A549 (cell line): ENCODE data around the gene RAB1B. TPM values are rescaled to one million over a fixed set of nuclear protein-coding genes. Genes with fewer than 3 reads are reported as not detected.

ENCODE experiments used
- ATAC-seq, 2 experiments: fragments of 200-7000 bp in 1 of 2; fragments of >200 bp in 1 of 2; cut with Nextera tagmentation in 1 of 2; cut with Tn5 transposase in 1 of 2; 3 replicates each; pipeline versions ENCODE4 v1.8.0 to v1.9.1; 2018 to 2020; ENCODE audit warnings: mild to moderate bottlenecking in 1 of 2, moderate library complexity in 1 of 2
- CTCF ChIA-PET: fragments of 300-600 bp; sonication (Branson Sonifier 250); formaldehyde crosslinking; extraction: SDS; loops from one replicate; lab custom pipeline; 2021; ENCODE audit warnings: antibody characterized with exemption, inconsistent platforms; lab: Yijun Ruan, JAX
- POLR2A ChIA-PET: fragments of 350-600 bp; formaldehyde crosslinking; extraction: SDS; loops from one replicate; lab custom pipeline; 2021; ENCODE audit warnings: antibody characterized with exemption, inconsistent platforms; lab: Yijun Ruan, JAX
- DNase-seq, 2 experiments: peaks; one replicate each; pipeline versions ENCODE4 v3.0.0 to v3.0.0-alpha.2; 2011 to 2016; ENCODE audit warnings: low read depth in 1 of 2, low spot score in 1 of 2
- FAIRE-seq: peaks from 2 replicates; lab custom pipeline; 2011; peaks lifted over from hg19 to GRCh38; lab: Jason Lieb, UNC
- H3K27ac ChIP-seq, 2 experiments: fragments of >200 bp; sonication (Bioruptor Twin); formaldehyde crosslinking; 3 replicates each; pipeline ENCODE4 v1.5.1; 2016 to 2017
- H3K4me1 ChIP-seq: fragments of >200 bp; sonication (Bioruptor Twin); formaldehyde crosslinking; 3 replicates; pipeline ENCODE4 v1.6.1; 2016
- H3K4me2 ChIP-seq: fragments of >200 bp; sonication (Bioruptor Twin); formaldehyde crosslinking; 3 replicates; pipeline ENCODE4 v1.6.1; 2016
- H3K4me3 ChIP-seq: fragments of >200 bp; sonication (Bioruptor Twin); formaldehyde crosslinking; 3 replicates; pipeline ENCODE4 v1.5.1; 2016
- H3K9me3 ChIP-seq: fragments of >200 bp; sonication (Bioruptor Twin); formaldehyde crosslinking; 3 replicates; pipeline ENCODE4 v1.6.1; 2016
- CHD2 ChIP-seq: fragments of 150-350 bp; IDR thresholded peaks from 2 replicates; pipeline ENCODE4 v1.6.1; 2014; ENCODE audit warnings: low read length; ENCODE audit not compliant: partially characterized antibody
- CHD4 ChIP-seq: fragments of 200-600 bp; sonication (generic); IDR thresholded peaks from 2 replicates; pipeline ENCODE4 v1.6.1; 2016; ENCODE audit warnings: antibody characterized with exemption, mild to moderate bottlenecking, borderline replicate concordance
- CTCF ChIP-seq: fragments of >200 bp; sonication (Bioruptor Twin); formaldehyde crosslinking; IDR thresholded peaks from 3 replicates; pipeline ENCODE4 v1.5.1; 2016
- FOXS1 ChIP-seq: fragments of 250-450 bp; sonication (Bioruptor Pico); IDR thresholded peaks from 2 replicates; pipeline ENCODE4 v1.5.0; 2020; ENCODE audit warnings: mild to moderate bottlenecking, moderate library complexity
- JUN ChIP-seq, 2 experiments: fragments of >200 bp; sonication (Bioruptor Twin); formaldehyde crosslinking; IDR thresholded peaks; 2 replicates in 1 of 2; 3 replicates in 1 of 2; pipeline ENCODE4 v1.6.1; 2016 to 2017
- MAZ ChIP-seq: fragments of 150-350 bp; IDR thresholded peaks from 2 replicates; pipeline ENCODE4 v1.6.1; 2014; ENCODE audit warnings: antibody characterized with exemption, low read depth, low read length, borderline replicate concordance
- NR3C1 ChIP-seq: fragments of >200 bp; sonication (Bioruptor Twin); formaldehyde crosslinking; IDR thresholded peaks from 3 replicates; pipeline ENCODE4 v1.6.1; 2017
- POLR2A ChIP-seq: IDR thresholded peaks from 2 replicates; pipeline ENCODE4 v1.6.1; 2012; ENCODE audit warnings: mild to moderate bottlenecking, low read length
- RARB ChIP-seq: fragments of 250-450 bp; sonication (Bioruptor Pico); IDR thresholded peaks from 2 replicates; pipeline ENCODE4 v1.8.0; 2021; ENCODE audit warnings: mild to moderate bottlenecking, moderate library complexity
- RCOR1 ChIP-seq: fragments of 150-350 bp; IDR thresholded peaks from 2 replicates; pipeline ENCODE4 v1.6.1; 2014; ENCODE audit warnings: antibody characterized with exemption, low read length, low read depth
- REST ChIP-seq: fragments of 200-600 bp; sonication (generic); IDR thresholded peaks from 2 replicates; pipeline ENCODE4 v1.6.1; 2016; ENCODE audit warnings: antibody characterized with exemption, mild to moderate bottlenecking, moderate library complexity
- SMC3 ChIP-seq: fragments of >200 bp; sonication (Bioruptor Twin); formaldehyde crosslinking; IDR thresholded peaks from 3 replicates; pipeline ENCODE4 v1.6.1; 2018; ENCODE audit warnings: inconsistent platforms
- ZC3H11A ChIP-seq: fragments of 450-650 bp; IDR thresholded peaks from 2 replicates; pipeline ENCODE4 v1.6.1; 2014; ENCODE audit warnings: antibody characterized with exemption, mild to moderate bottlenecking
- WGBS: methylation state at CpG from one replicate; pipeline ENCODE4 v1.1.6; 2017; ENCODE audit errors: missing lambda C conversion rate; 5-methylcytosine and 5-hydroxymethylcytosine counted together
- polyA plus RNA-seq, 4 experiments: library from polyadenylated mRNA; depleted of rRNA in 3 of 4; stranded (reverse); fragments of >200 nt; fragmentation: RNase III in 1 of 4; extraction: RNeasy Plus Mini Kit Qiagen cat#74134 plus additional on column Dnase treatment in 1 of 4; gene quantifications; 2 replicates in 3 of 4; 3 replicates in 1 of 4; pipeline ENCODE4 v1.2.3, GENCODE V29; 2011 to 2017
- TF ChIP-seq, protein P1 (sequence below): IDR thresholded peaks from 2 replicates; pipeline ENCODE4 v1.6.1; 2012
- TF ChIP-seq, protein P2 (sequence below): fragments of 250-450 bp; sonication (Bioruptor Pico); IDR thresholded peaks from 2 replicates; pipeline ENCODE4 v1.5.0; 2021; ENCODE audit warnings: mild to moderate bottlenecking, moderate library complexity, borderline replicate concordance
- TF ChIP-seq, protein P3 (sequence below): fragments of 250-450 bp; sonication (Bioruptor Pico); IDR thresholded peaks from 2 replicates; pipeline ENCODE4 v1.5.0; 2020; ENCODE audit warnings: low read depth, mild to moderate bottlenecking, moderate library complexity

RAB1B gene
- polyA plus RNA-seq, 2 of the 4 experiments (the other 2 are of a cell fraction), result 87.8 to 147 TPM

DNA sequence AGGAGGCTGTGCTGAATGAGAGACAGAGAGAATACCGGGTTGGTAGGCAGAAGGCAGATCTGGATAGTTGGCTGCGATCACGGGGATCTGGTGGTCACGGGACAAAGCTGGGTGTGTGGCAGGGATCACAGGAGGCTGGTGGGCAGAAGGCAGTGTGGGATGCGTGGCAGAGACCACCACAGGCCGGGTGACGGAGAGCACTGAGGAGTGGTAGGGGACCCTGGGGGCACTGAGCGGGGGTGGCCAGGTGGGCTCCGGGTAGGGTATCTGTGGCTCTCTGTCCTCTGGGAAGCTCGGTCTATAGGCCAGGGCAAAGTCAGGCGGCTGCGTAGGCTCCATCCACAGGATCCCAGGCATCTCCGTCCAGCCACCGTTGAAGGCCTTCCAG lies 47.1 kb downstream of the RAB1B start:
- Histone ChIP-seq H3K4me1 (peaks cover 29% of the 10 kb centered on the region), H3K27ac (no peak overlapping the region), H3K4me3 (no peak overlapping the region), H3K9me3 (no peaks in the 10 kb centered on the region), H3K4me2 (no peak overlapping the region)
- ATAC-seq (no peak), FAIRE-seq (no peak), DNase-seq (no peak)
- ChIA-PET POLR2A (no interaction called here), CTCF (interaction anchor here (0.9 to 12.2 kb wide), 5 partner anchors 17 to 73 kb away, joined by 3 to 247 read pairs (median 4); partner anchors contain the start of gene RIN1)
- TF ChIP-seq REST (no peak), CHD2 (no peak), JUN (IDR thresholded peaks at IDR 0.05) (no peak), SMC3 (no peak), RCOR1 (no peak), MAZ (no peak), CTCF (no peak), CHD4 (no peak), ZC3H11A (no peak), POLR2A (no peak)
- TF ChIP-seq, protein P1, sequence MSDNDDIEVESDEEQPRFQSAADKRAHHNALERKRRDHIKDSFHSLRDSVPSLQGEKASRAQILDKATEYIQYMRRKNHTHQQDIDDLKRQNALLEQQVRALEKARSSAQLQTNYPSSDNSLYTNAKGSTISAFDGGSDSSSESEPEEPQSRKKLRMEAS, result no peak
- TF ChIP-seq, protein P2, sequence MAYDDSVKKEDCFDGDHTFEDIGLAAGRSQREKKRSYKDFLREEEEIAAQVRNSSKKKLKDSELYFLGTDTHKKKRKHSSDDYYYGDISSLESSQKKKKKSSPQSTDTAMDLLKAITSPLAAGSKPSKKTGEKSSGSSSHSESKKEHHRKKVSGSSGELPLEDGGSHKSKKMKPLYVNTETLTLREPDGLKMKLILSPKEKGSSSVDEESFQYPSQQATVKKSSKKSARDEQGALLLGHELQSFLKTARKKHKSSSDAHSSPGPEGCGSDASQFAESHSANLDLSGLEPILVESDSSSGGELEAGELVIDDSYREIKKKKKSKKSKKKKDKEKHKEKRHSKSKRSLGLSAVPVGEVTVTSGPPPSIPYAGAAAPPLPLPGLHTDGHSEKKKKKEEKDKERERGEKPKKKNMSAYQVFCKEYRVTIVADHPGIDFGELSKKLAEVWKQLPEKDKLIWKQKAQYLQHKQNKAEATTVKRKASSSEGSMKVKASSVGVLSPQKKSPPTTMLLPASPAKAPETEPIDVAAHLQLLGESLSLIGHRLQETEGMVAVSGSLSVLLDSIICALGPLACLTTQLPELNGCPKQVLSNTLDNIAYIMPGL, result no peak
- TF ChIP-seq, protein P3, sequence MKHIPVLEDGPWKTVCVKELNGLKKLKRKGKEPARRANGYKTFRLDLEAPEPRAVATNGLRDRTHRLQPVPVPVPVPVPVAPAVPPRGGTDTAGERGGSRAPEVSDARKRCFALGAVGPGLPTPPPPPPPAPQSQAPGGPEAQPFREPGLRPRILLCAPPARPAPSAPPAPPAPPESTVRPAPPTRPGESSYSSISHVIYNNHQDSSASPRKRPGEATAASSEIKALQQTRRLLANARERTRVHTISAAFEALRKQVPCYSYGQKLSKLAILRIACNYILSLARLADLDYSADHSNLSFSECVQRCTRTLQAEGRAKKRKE, result no peak
- WGBS, result 87% methylated on average over 14 of the region's 14 CpGs

DNA sequence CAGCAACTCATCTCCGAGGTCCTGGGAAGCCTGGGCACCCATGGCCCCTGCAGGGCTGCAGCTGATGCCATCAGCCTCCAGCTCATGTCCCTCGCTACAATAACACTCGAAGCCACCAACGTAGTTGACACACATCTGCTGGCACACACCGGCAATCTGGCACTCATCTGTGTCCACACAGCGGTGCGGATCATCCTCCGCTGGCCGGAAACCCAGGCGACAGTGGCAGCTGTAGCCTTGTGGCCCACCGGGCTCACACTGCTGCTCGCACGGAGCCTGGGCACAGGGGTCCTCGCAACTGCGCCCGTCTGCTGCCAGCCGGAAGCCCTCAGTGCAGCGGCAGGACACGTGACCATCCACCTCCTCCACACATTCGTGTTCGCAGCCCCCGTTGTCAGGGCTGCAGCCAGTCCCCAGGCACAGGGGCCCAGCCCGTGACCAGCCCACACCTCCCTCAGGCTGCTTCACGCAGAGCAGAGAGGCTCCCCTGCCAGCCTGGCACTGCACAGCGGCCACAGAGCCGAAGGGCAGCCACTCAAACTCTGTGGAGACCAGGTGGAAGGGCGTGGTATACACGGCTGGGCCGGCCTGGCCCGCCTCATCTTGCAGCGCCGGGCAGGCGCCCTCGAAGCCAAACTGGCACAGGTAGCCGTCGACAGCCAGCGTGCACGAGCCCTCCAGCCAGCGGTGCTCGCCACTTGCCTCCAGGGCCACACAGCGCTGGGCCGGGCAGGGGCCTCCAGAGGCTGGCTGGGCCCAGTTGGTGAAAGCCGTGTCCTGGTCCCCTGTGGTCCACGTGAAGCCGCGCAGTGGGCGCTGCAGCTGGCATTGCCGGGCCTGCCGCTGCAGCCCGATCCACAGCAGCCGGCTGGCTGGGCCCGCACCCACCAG lies 47.7 kb downstream of the RAB1B start:
- Histone ChIP-seq H3K27ac (peak overlapping the region in 1 of 2 experiments; percentile 79; a peak in 1 of 6 replicates), H3K4me2 (no peak overlapping the region), H3K4me1 (peaks cover 29% of the 10 kb centered on the region), H3K9me3 (no peaks in the 10 kb centered on the region), H3K4me3 (no peak overlapping the region)
- CTCF ChIA-PET, result interaction anchor here (0.9 to 12.2 kb wide), 5 partner anchors 11 to 73 kb away, joined by 3 to 247 read pairs (median 4); partner anchors contain the start of gene RIN1
- TF ChIP-seq NR3C1, result no peak
- TF ChIP-seq, protein P2, result no peak
- no peak for TF ChIP-seq RARB (CRISPR knock-in tag)
- no peak for TF ChIP-seq FOXS1 (CRISPR knock-in tag)
- DNase-seq (no peak), ATAC-seq (no peak), FAIRE-seq (no peak)
- POLR2A ChIA-PET, result interaction anchor here (1.0 kb wide), 1 partner anchor 20 kb away, joined by 3 read pairs; the partner anchor contains the start of gene RIN1
- 85% methylated on average over 19 of the region's 52 CpGs for WGBS
